ENCODE results near the gene GABRG3.

- TF ChIP-seq CHD1 (IDR thresholded peaks at IDR 0.05; ENCODE audit: low read depth, low read length) (no peak), EP300 (IDR thresholded peaks at IDR 0.05; ENCODE audit: borderline replicate concordance in 1 of 2, control insufficient read depth in 1 of 2, low read depth in 2 of 2, low read length in 2 of 2) (no peak), POLR2AphosphoS5 (IDR thresholded peaks at IDR 0.05; ENCODE audit: low read length) (no peak), MEF2A (IDR thresholded peaks at IDR 0.05; ENCODE audit: insufficient read depth, low read depth, low read length) (no peak), TCF7 (IDR thresholded peaks at IDR 0.05; ENCODE audit: borderline replicate concordance) (no peak), RAD21 (IDR thresholded peaks at IDR 0.05; ENCODE audit: insufficient read depth, low read depth, low read length) (no peak), SREBF2 (IDR thresholded peaks at IDR 0.05; ENCODE audit: low read length) (no peak)
Observed at GRCh38 chr15:27089233-27089586, 118.2 kb downstream of the GABRG3 start.
